Measurements from ENCODE around the gene PRPF18. TPM values are rescaled to one million over a fixed set of nuclear protein-coding genes. Genes with fewer than 3 reads are reported as not detected.

The PRPF18 gene
- total RNA-seq, 1 experiment from 2014 or later = 51.8 TPM

GRCh38 chr10:13637894-13638293 is 51.1 kb downstream of the PRPF18 start:
- no peak for DNase-seq (ENCODE audit: low read depth)

DNA sequence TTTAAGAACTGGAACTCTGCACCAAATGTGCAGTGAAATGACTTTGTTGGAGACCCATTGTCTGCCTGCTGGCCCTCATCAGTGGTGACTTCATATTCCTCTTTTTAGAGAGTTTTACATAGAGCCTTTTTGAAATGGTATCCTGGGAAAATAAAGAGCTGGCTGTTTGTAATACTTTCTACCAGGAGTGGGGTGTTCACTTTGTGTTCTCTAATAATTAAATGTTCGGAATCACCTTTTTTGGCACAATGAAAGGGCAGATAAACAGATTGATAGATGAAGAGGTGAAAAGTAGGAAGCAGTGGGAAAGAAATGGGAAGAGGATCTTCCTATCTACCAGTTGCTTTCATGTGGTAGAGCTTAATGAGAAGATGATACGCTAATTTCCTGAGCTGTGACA is 55.5 kb downstream of the PRPF18 start:
- DNase-seq (ENCODE audit: low read depth) = no peak

- no peak for DNase-seq (ENCODE audit: low read depth)
Measured at GRCh38 chr10:13643016-13643415, 56.3 kb downstream of the PRPF18 start.

GRCh38 chr10:13644866-13645265 is 58.1 kb downstream of the PRPF18 start:
- DNase-seq (ENCODE audit: low read depth) = no peak

GRCh38 chr10:13648425-13648824 is 61.7 kb downstream of the PRPF18 start:
- no peak for DNase-seq (ENCODE audit: low read depth)

- no peak for DNase-seq (ENCODE audit: low read depth)
Measured at GRCh38 chr10:13649844-13650520, 63.2 kb downstream of the PRPF18 start.

GRCh38 chr10:13650961-13651360 is 64.2 kb downstream of the PRPF18 start:
- no peak for DNase-seq (ENCODE audit: low read depth)

GRCh38 chr10:13651969-13652720 is 65.4 kb downstream of the PRPF18 start:
- DNase-seq (ENCODE audit: low read depth) = no peak

GRCh38 chr10:13652860-13653259 is 66.1 kb downstream of the PRPF18 start:
- DNase-seq (ENCODE audit: low read depth) = no peak

GRCh38 chr10:13654118-13654830 is 67.5 kb downstream of the PRPF18 start:
- DNase-seq (ENCODE audit: low read depth) = no peak

GRCh38 chr10:13654846-13655245 is 68.1 kb downstream of the PRPF18 start:
- DNase-seq (ENCODE audit: low read depth) = no peak

DNA sequence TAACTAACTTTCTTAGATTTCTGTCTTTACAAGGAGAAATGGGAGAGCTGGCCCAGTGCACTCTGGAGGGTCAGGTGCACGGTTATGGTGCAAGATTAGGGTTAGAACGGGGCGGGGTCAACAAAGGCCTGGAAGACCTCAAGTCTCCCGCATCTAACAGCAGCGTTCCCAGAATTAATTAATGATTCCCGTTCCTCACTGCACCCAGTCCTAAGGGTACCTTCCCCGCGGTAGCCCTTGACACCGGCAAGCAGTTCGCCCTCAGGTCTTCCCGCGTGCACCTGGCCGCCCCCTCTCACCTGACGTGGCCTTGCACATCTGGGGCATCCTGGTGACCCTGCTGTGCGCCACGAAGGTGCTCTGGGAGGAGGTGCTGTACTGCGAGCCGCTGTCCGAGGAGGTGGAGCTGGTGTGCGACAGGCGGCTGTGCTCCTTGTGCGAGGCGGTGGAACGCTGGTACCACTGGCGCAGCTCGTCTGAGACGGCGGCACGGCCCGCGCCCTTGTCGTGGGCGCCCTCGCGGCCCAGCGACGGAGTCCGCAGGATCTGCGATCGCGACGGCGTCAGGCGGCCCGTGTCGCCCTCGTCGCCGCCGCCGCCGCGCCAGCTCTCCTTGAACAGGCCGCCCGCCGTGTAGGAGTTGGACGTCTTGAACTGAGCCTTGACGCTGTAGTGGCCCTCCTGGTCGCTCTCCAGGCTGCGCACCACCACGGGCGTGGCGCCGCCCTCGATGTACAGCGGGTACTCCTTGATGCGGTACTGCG is 69.8 kb downstream of the PRPF18 start:
- no peak for DNase-seq (ENCODE audit: low read depth)

GRCh38 chr10:13657101-13657680 is 70.4 kb downstream of the PRPF18 start:
- no peak for DNase-seq (ENCODE audit: low read depth)

DNA sequence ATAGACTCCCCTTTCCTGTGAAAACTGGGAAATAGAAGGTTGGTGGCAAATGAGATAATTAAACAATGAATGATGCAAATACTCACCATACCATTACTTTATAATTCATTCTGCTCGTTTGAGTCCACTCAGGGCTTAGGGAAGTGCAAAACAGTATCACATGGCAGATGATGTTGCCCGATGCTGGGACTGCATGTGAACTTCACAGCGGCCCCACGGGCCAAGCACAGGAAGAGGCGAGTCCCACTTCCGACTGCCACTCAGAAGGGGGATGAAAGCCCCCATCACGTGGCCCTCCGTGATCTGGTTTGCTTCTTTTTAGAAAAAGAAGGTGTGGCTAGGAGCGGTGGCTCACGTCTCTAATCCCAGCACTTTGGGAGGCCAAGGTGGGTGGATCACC is 71.5 kb downstream of the PRPF18 start:
- DNase-seq (ENCODE audit: low read depth) = no peak

DNA sequence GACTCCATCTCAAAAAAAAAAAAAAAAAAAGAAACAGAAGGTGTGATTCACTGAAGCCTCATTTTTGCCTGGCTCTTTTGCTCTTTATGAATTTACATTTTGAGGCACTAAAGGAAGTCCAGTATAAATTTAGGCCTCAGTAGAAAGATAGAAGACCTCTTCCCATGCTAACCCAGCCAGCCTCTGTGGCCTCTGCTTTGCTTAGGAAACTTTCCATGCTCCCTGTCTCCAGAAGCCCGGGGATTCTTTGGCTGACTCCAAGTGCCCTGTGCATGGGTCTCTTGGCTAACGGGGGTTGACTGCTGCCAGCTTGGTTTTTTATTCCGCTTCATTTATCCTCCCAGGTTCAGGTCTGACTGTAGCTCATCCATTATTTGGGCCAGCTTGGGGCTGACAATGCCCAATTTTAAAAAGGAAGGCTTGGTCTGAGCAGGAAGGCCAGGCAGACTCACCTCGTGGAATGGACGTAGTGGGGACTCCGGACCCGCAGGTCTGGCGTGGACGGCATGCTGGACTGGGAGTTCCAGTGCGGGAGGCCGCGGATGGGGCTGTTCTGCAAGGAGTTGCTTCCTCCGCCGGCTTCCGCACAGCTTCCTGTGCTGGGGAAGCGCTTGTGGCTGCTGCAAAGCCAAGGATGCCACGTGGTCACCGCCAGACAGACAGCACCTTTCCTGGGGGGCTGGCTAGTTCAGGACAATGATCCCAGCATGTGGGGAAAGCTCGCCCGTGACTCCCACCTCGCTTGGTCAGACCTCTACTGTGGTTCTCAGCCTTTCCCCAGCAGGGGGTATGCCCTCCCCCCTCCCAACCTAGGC is 72.3 kb downstream of the PRPF18 start:
- DNase-seq (ENCODE audit: low read depth) = no peak

GRCh38 chr10:13659887-13660550 is 73.3 kb downstream of the PRPF18 start:
- peak; percentile 61 for DNase-seq (ENCODE audit: low read depth)

DNA sequence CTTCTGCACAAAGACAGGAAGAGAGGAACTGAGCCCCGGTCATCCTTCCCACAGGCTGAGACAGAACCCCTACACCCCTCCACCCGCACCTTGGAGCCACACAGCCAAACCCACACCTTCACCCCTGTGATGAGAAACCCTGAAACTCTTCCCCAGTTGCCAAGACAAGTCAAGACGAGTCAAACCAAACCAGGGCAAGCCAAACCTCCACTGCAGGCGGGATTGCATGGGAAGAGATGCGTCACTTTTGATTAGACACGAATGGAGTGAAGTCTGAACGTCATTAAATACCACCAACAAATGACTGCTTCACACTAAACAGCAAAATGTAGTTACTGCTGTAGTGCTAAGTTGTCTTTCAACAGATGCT is 73.8 kb downstream of the PRPF18 start:
- peak; percentile 25 for DNase-seq (ENCODE audit: low read depth)

GRCh38 chr10:13661256-13661655 is 74.5 kb downstream of the PRPF18 start:
- no peak for DNase-seq (ENCODE audit: low read depth)

- DNase-seq (ENCODE audit: low read depth) = no peak
Measured at GRCh38 chr10:13665516-13666262, 78.9 kb downstream of the PRPF18 start.

GRCh38 chr10:13668126-13668525 is 81.4 kb downstream of the PRPF18 start:
- no peak for DNase-seq (ENCODE audit: low read depth)
